ENCODE data around the gene LRRC28.
A peak's percentile ranks its signal among the peaks of the same experiment; 100 is the strongest.

The LRRC28 gene

GRCh38 chr15:99369196-99369595, 117.9 kb downstream of the LRRC28 start:
- no peak for TF ChIP-seq CTCF (IDR thresholded peaks at IDR 0.05; ENCODE audit: extremely low read depth, missing control alignments)

GRCh38 chr15:99371180-99372103, 120.2 kb downstream of the LRRC28 start:
- peak; percentile 30 for DNase-seq (ENCODE audit: low spot score)
- no peak for TF ChIP-seq CTCF (IDR thresholded peaks at IDR 0.05; ENCODE audit: extremely low read depth, missing control alignments)

More at GRCh38 chr15:99369196-99369595, 117.9 kb downstream of the LRRC28 start:
- DNase-seq (ENCODE audit: low spot score) = no peak

GRCh38 chr15:99385005-99385669, 133.9 kb downstream of the LRRC28 start:
- no peak for TF ChIP-seq CTCF (IDR thresholded peaks at IDR 0.05; ENCODE audit: extremely low read depth, missing control alignments)
- DNase-seq (ENCODE audit: low spot score) = no peak

GRCh38 chr15:99385865-99386264, 134.6 kb downstream of the LRRC28 start:
- no peak for TF ChIP-seq CTCF (IDR thresholded peaks at IDR 0.05; ENCODE audit: extremely low read depth, missing control alignments)
- DNase-seq (ENCODE audit: low spot score) = no peak

- TF ChIP-seq CTCF (IDR thresholded peaks at IDR 0.05; ENCODE audit: extremely low read depth, missing control alignments) = no peak
- DNase-seq (ENCODE audit: low spot score) = no peak
Measured at GRCh38 chr15:99386391-99386790, 135.1 kb downstream of the LRRC28 start.

GRCh38 chr15:99387421-99388168, 136.3 kb downstream of the LRRC28 start:
- TF ChIP-seq CTCF (IDR thresholded peaks at IDR 0.05; ENCODE audit: extremely low read depth, missing control alignments) = no peak
- DNase-seq (ENCODE audit: low spot score) = no peak

Data from GM20000 (cell line).